SK-N-SH treated with all-trans-retinoic acid at 6 μM for 48 hours (cell line): ENCODE results near the gene FUOM.

ENCODE experiments used
- CREB5 ChIP-seq: fragments of 250-450 bp; sonication (Bioruptor Pico); IDR thresholded peaks from 2 replicates; pipeline ENCODE4 v1.5.1; 2020; ENCODE audit warnings: low read depth, mild to moderate bottlenecking, moderate library complexity
- CSDC2 ChIP-seq: fragments of 250-450 bp; sonication (Bioruptor Pico); IDR thresholded peaks from 2 replicates; pipeline ENCODE4 v1.5.0; 2020; ENCODE audit warnings: mild to moderate bottlenecking, moderate library complexity
- PATZ1 ChIP-seq: fragments of 250-450 bp; sonication (Bioruptor Pico); IDR thresholded peaks from 2 replicates; pipeline ENCODE4 v1.8.0; 2020; ENCODE audit warnings: mild to moderate bottlenecking, moderate library complexity, borderline replicate concordance
- RARB ChIP-seq: fragments of 250-450 bp; sonication (Bioruptor Pico); IDR thresholded peaks from 2 replicates; pipeline ENCODE4 v1.8.0; 2021; ENCODE audit warnings: mild to moderate bottlenecking, moderate library complexity
- SNAI2 ChIP-seq: fragments of 250-450 bp; sonication (Bioruptor Pico); IDR thresholded peaks from 2 replicates; pipeline ENCODE4 v1.5.0; 2020; ENCODE audit warnings: mild to moderate bottlenecking, moderate library complexity
- TCF4 ChIP-seq: fragments of 250-450 bp; sonication (Bioruptor Pico); IDR thresholded peaks from 2 replicates; pipeline ENCODE4 v1.8.0; 2021; ENCODE audit warnings: mild to moderate bottlenecking, moderate library complexity, borderline replicate concordance
- TOX ChIP-seq: fragments of 250-450 bp; sonication (Bioruptor Pico); IDR thresholded peaks from 2 replicates; pipeline ENCODE4 v1.8.0; 2021; ENCODE audit warnings: mild to moderate bottlenecking, moderate library complexity, borderline replicate concordance
- ZFP3 ChIP-seq: fragments of 250-450 bp; sonication (Bioruptor Pico); IDR thresholded peaks from 2 replicates; pipeline ENCODE4 v1.5.0; 2020; ENCODE audit warnings: mild to moderate bottlenecking, moderate library complexity

- TF ChIP-seq TOX (CRISPR knock-in tag) = no peak
- TF ChIP-seq SNAI2 = no peak
- TF ChIP-seq RARB = no peak
- TF ChIP-seq ZFP3 = no peak
- TF ChIP-seq CREB5 = no peak
- TF ChIP-seq PATZ1 (CRISPR knock-in tag) = no peak
- no peak for TF ChIP-seq CSDC2 (CRISPR knock-in tag)
- TF ChIP-seq TCF4 (CRISPR knock-in tag) = no peak
Observed at GRCh38 chr10:133396035-133396624, 38.3 kb upstream of the FUOM start.
